Pancreas (tissue), 10 donors: ENCODE results near the gene ELP1. TPM values are rescaled to one million over a fixed set of nuclear protein-coding genes. Genes with fewer than 3 reads are reported as not detected.

ENCODE experiments used
- ATAC-seq, 4 donors: fragments of 200-7000 bp; cut with Tn5 transposase; one replicate each; pipeline versions ENCODE4 v1.8.0 to v1.9.1; 2020; ENCODE audit warnings: mild to moderate bottlenecking in 4 of 4, moderate library complexity in 4 of 4
- DNase-seq, 6 donors: peaks; one replicate each; pipeline ENCODE4 v3.0.0-alpha.2; 2020
- FAIRE-seq: peaks from 2 replicates; lab custom pipeline; 2012; peaks lifted over from hg19 to GRCh38; lab: Jason Lieb, UNC
- H3K27ac ChIP-seq, 4 donors: fragments of 200-600 bp; sonication (generic); 1 replicate in 3 of 4; 2 replicates in 1 of 4; pipeline versions ENCODE4 v1.5.0 to v1.8.0; 2020
- H3K27me3 ChIP-seq, 4 donors: fragments of 200-600 bp; one replicate each; pipeline ENCODE4 v1.8.0; 2021
- H3K36me3 ChIP-seq, 3 donors: fragments of 200-600 bp; sonication (generic) in 1 of 3; one replicate each; pipeline versions ENCODE4 v1.5.0 to v1.8.0; 2020 to 2021
- H3K4me1 ChIP-seq, 3 donors: fragments of 200-600 bp; one replicate each; pipeline ENCODE4 v1.8.0; 2021
- H3K4me3 ChIP-seq, 4 donors: fragments of 200-600 bp; sonication (generic) in 2 of 4; one replicate each; pipeline versions ENCODE4 v1.5.0 to v1.8.0; 2020 to 2021
- H3K9me3 ChIP-seq, 4 donors: fragments of 200-600 bp; one replicate each; pipeline ENCODE4 v1.8.0; 2021
- WGBS, 2 donors: extraction: QIAGEN DNeasy Blood & Tissue Kit; methylation state at CpG; one replicate each; pipeline ENCODE4 v1.1.7; 2013; 5-methylcytosine and 5-hydroxymethylcytosine counted together
- intact Hi-C, 3 donors: fragments of 100-400 bp; cut with DNase I; formaldehyde crosslinking; loops; one replicate each; pipeline versions ENCODE4 v1.11.1 to v1.14.2; 2022
- polyA plus RNA-seq, 2 donors: library from polyadenylated mRNA; stranded (reverse); fragments of 200-250 nt; gene quantifications; one replicate each; pipeline ENCODE4 v1.2.3, GENCODE V29; 2013
- total RNA-seq, 6 donors: library from RNA; stranded (reverse); fragmentation: NEBNext Ultra II Directional in 4 of 6; extraction: Animal tissue kit (Norgen Biotek cat#: 25700) in 4 of 6; gene quantifications; one replicate each; pipeline versions ENCODE4 v1.2.1 to v1.2.4, GENCODE V29; 2021 to 2023
- TF ChIP-seq, protein P1 (sequence below), 4 donors: fragments of 200-600 bp; sonication (generic) in 3 of 4; IDR thresholded peaks; one replicate each; pipeline versions ENCODE4 v1.5.0 to v1.8.0; 2021; ENCODE audit warnings: antibody characterized with exemption in 4 of 4
- donor health status: healthy with polysubstance abuse.
- donor health status: DM: no; HTN: no; CAD: no; lungs with moderate emphysema.
- donor health status: DM: no; HTN: no; CAD: no.
- donor health status: control.
- donor health status: control.
- donor health status: Bipolar disorder and iron deficiency.
- donor health status: DM: yes; HTN: yes; CAD: no.
- donor health status: DM: no; HTN: no; CAD: no.
- donor health status: DM: no; HTN: no; CAD: no.
- donor health status: DM: yes; HTN: yes; CAD: no.

Gene ELP1
- total and polyA plus RNA-seq, 8 donors: 6.9 to 19.2 (median 10.0) TPM

DNA sequence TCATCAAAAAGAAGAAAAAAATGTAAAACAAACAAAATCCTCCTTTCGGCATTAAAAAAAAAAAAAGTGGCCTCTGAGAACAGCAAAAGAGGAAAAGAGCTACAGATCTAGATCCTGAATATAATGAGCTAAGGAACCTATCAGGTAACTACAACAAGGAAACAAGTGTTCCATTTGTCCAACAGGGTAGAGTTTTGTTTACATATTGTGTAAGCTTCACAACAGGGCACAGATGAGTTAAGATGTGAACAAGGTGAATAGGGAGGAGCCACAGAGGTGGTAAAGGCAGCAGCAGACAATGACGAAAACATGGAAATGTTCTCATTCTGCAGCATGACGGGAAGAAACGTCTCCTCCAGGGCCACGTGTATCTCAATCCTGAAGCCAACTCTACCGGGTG, 14.4 kb downstream of the ELP1 start:
- FAIRE-seq (no peak), DNase-seq (no peak), ATAC-seq (peak in 2 of 4 donors; percentile 34 to 45)
- TF ChIP-seq, protein P1, sequence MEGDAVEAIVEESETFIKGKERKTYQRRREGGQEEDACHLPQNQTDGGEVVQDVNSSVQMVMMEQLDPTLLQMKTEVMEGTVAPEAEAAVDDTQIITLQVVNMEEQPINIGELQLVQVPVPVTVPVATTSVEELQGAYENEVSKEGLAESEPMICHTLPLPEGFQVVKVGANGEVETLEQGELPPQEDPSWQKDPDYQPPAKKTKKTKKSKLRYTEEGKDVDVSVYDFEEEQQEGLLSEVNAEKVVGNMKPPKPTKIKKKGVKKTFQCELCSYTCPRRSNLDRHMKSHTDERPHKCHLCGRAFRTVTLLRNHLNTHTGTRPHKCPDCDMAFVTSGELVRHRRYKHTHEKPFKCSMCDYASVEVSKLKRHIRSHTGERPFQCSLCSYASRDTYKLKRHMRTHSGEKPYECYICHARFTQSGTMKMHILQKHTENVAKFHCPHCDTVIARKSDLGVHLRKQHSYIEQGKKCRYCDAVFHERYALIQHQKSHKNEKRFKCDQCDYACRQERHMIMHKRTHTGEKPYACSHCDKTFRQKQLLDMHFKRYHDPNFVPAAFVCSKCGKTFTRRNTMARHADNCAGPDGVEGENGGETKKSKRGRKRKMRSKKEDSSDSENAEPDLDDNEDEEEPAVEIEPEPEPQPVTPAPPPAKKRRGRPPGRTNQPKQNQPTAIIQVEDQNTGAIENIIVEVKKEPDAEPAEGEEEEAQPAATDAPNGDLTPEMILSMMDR (IDR thresholded peaks at IDR 0.05): no peak
- intact Hi-C loops: no loop called here
- H3K27ac ChIP-seq: no peak overlapping the region
- H3K4me3 ChIP-seq: no peak overlapping the region
- no peaks in the 10 kb centered on the region for H3K9me3 ChIP-seq
- WGBS, 2 donors: 85 to 89% methylated on average over 6 of the region's 6 CpGs
- no peaks in the 10 kb centered on the region for H3K27me3 ChIP-seq
- H3K4me1 ChIP-seq: no peaks in the 10 kb centered on the region
- H3K36me3 ChIP-seq: peaks cover 0 to 31% (median 0%) of the 10 kb centered on the region in 3 donors

- Histone ChIP-seq H3K4me3 (no peak overlapping the region), H3K4me1 (no peaks in the 10 kb centered on the region), H3K27me3 (no peaks in the 10 kb centered on the region), H3K27ac (no peak overlapping the region), H3K36me3 (peaks cover 0 to 20% (median 20%) of the 10 kb centered on the region in 3 donors), H3K9me3 (no peaks in the 10 kb centered on the region)
- intact Hi-C loops: no loop called here
- WGBS, 2 donors: 93 to 94% methylated on average over 5 of the region's 5 CpGs
- TF ChIP-seq, protein P1 (IDR thresholded peaks at IDR 0.05): no peak
- FAIRE-seq (no peak), ATAC-seq (no peak), DNase-seq (no peak)
These were observed 20.5 kb downstream of the ELP1 start for GRCh38 chr9:108913391-108913790.

- Histone ChIP-seq H3K27me3 (no peaks in the 10 kb centered on the region), H3K4me1 (no peaks in the 10 kb centered on the region), H3K9me3 (no peaks in the 10 kb centered on the region), H3K36me3 (peaks cover 0 to 32% (median 28%) of the 10 kb centered on the region in 3 donors), H3K27ac (no peak overlapping the region), H3K4me3 (no peak overlapping the region)
- FAIRE-seq: no peak
- no peak for DNase-seq
- ATAC-seq: no peak
- TF ChIP-seq, protein P1 (IDR thresholded peaks at IDR 0.05): no peak
- intact Hi-C loops: no loop called here
- 42 to 45% methylated on average over 1 of the region's 1 CpG for WGBS, 2 donors
These were observed 22.1 kb downstream of the ELP1 start for GRCh38 chr9:108911820-108912219.

- Histone ChIP-seq H3K4me3 (no peak overlapping the region), H3K27me3 (no peaks in the 10 kb centered on the region), H3K4me1 (no peaks in the 10 kb centered on the region), H3K27ac (no peak overlapping the region), H3K9me3 (no peaks in the 10 kb centered on the region), H3K36me3 (peaks cover 0 to 34% (median 30%) of the 10 kb centered on the region in 3 donors)
- DNase-seq (no peak), FAIRE-seq (no peak), ATAC-seq (no peak)
- TF ChIP-seq, protein P1 (IDR thresholded peaks at IDR 0.05): no peak
- 84 to 94% methylated on average over 2 of the region's 2 CpGs for WGBS, 2 donors
- intact Hi-C loops: no loop called here
These were observed 23.0 kb downstream of the ELP1 start for GRCh38 chr9:108910914-108911313.

GRCh38 chr9:108910402-108910801, 23.5 kb downstream of the ELP1 start:
- no peaks in the 10 kb centered on the region for H3K27me3 ChIP-seq
- no peaks in the 10 kb centered on the region for H3K9me3 ChIP-seq
- no peak overlapping the region for H3K27ac ChIP-seq
- no peak overlapping the region for H3K4me3 ChIP-seq
- TF ChIP-seq, protein P1 (IDR thresholded peaks at IDR 0.05): no peak
- FAIRE-seq (no peak), DNase-seq (no peak), ATAC-seq (no peak)
- peaks cover 0 to 34% (median 26%) of the 10 kb centered on the region in 3 donors for H3K36me3 ChIP-seq
- intact Hi-C loops: no loop called here
- no peaks in the 10 kb centered on the region for H3K4me1 ChIP-seq
